ENCODE results near the gene NHERF1. TPM values are rescaled to one million over a fixed set of nuclear protein-coding genes. Genes with fewer than 3 reads are reported as not detected.

The NHERF1 gene
- total RNA-seq = 10.9 and 13.9 TPM in 2 replicates

DNA sequence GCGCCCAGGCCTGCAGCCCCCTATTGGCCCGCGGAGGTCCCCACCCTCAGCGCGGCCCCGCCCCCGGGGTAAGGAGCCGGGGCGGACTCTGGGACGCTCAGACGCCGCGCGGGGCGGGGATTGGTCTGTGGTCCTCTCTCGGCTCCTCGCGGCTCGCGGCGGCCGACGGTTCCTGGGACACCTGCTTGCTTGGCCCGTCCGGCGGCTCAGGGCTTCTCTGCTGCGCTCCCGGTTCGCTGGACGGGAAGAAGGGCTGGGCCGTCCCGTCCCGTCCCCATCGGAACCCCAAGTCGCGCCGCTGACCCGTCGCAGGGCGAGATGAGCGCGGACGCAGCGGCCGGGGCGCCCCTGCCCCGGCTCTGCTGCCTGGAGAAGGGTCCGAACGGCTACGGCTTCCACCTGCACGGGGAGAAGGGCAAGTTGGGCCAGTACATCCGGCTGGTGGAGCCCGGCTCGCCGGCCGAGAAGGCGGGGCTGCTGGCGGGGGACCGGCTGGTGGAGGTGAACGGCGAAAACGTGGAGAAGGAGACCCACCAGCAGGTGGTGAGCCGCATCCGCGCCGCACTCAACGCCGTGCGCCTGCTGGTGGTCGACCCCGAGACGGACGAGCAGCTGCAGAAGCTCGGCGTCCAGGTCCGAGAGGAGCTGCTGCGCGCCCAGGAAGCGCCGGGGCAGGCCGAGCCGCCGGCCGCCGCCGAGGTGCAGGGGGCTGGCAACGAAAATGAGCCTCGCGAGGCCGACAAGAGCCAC is at the start of gene NHERF1:
TSS of gene NHERF1 (plus strand) at position 100 of the 750 bp plus-strand sequence. CDS start at position 319, 219 bp downstream.

DNA sequence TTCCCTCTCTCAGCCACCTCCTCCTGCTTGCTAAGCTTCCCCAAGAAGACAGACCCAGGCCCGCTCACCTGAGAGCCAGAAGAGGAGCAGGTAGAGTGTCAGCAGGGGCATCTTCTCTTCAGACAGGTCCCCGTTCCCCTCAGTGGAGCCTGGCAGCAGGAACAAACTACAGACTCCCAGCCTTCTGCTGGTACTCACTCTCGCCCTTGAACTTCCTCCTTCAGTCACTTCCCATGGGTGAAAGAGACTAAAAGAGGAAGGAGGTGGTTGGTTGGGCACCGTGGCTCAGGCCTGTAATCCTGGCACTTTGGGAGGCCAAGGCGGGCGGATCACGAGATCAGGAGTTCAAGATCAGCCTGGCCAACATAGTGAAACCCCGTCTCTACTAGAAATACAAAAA is 35.7 kb upstream of the NHERF1 start, which contains the start of gene CD300LF:
TSS of gene CD300LF (minus strand) at position 168 of the 400 bp plus-strand sequence. CDS start at position 111, 57 bp downstream.

DNA sequence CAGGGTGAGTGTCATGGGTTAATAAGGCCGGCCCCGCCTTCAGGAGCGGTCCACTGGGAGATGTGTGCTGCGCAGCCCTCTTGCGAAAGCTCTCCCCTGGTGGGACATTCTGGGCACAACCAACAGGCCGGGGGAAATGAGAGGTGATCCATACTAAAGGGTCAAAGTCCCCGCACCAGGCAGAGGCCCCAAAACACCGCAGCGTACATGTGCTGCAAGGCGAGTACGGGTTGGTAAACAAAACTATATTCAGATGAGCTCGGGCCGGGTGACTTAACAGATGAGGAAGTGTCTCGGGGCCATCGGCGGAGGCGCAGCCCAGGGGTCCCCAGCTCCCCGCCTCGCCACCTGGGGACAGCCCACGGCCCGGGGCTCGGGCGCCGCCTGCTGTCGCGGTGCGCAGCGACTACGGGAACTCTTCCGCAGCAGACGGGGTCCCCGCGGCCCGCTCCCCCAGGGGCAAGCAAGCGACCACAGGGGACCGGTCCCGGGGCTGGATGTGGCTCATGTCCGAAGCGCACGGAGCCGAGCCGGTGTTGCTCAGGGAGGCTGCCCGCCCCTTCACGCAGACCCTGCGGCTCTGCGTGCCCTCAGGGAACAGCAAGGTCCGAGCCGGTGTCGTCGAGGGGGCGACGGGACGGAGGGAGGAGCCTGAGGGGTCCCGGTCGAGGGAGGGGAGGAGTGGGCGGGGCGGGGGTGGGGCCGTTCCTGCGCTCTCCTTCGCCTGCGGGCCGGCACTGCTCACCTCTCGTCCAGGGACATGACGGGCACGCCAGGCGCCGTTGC is 11.7 kb upstream of the NHERF1 start, which contains the start of gene RAB37:
TSS of gene RAB37 (plus strand) at position 744 of the 786 bp plus-strand sequence. CDS start at position 761, 17 bp downstream.

DNA sequence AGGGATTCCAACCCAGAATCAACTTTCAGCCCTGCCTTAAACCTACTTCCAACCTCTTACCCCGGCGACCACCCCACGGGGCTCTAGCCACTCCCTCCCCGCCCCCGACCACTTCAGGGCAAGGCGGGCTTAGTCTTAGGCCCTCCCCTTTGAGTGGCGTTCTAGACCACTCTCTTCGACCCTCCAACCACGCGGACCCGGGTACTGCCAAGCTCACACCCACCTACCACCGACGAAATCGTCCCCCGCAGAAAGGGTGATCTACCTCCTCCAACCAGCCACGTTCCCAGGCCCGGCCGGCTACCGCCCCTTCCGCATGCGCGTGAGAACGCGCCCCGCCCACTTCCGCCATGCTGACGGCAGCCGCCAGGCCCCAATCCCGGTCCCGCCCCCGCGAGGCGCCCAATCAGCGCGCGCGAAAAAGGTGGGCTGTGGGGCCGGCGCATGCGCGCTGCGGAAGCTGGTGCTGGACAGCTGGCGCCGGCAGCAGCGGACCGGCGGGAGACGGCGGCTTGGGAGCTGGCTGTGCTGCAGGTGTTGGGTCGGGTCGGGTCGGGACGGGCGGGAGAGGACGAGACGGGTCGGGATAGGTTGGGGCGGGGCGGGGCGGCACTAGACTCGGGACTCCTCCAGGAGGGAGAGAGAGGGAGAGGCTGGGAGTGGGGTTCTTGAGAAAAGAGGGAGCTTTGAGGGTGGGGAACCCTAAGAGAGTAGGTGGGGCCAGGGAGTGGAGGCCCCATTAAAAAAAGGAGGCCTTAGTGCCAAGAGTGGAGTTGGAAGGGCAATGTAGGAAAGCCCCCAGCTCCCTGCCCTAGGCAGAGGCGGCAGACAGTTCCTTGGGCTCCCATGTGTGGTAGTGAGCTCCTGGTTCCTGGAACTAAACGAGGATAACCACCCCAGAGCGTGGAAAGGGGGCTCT is 27.9 kb downstream of the NHERF1 start, which contains the start of gene NAT9:
TSS of gene NAT9 (minus strand) at position 302 of the 919 bp plus-strand sequence. CDS start 647 bp downstream, outside the sequence.

Other genes starting within 250 kb of the NHERF1 start
- gene CD300LB, start 217.2 kb upstream of the NHERF1 start, total RNA-seq = not detected in 2 replicates
- gene CD300C, start 202.5 kb upstream of the NHERF1 start, total RNA-seq = not detected in 2 replicates
- gene CD300H, start 181.1 kb upstream of the NHERF1 start, total RNA-seq = not detected in 2 replicates
- not detected in 2 replicates for gene CD300LD, start 156.3 kb upstream of the NHERF1 start, total RNA-seq
- not detected in 2 replicates for gene CD300E, start 124.9 kb upstream of the NHERF1 start, total RNA-seq
- not detected in 2 replicates for gene CD300LF, start 35.7 kb upstream of the NHERF1 start, total RNA-seq
- gene RAB37, start 11.4 kb upstream of the NHERF1 start, total RNA-seq = 0.06 and 0.10 TPM in 2 replicates
- 20.5 and 23.5 TPM in 2 replicates for gene NAT9, start 27.7 kb downstream of the NHERF1 start, total RNA-seq
- under 0.01 TPM in 1 of 2 replicates, not detected in the other for gene GRIN2C, start 111.3 kb downstream of the NHERF1 start, total RNA-seq
- gene FDXR, start 124.4 kb downstream of the NHERF1 start, total RNA-seq = 19.4 and 20.9 TPM in 2 replicates
- gene FADS6, start 145.0 kb downstream of the NHERF1 start, total RNA-seq = not detected in 2 replicates
- not detected in 2 replicates for gene USH1G, start 174.6 kb downstream of the NHERF1 start, total RNA-seq
- gene OTOP2, start 175.6 kb downstream of the NHERF1 start, total RNA-seq = not detected in 2 replicates
- gene OTOP3, start 187.3 kb downstream of the NHERF1 start, total RNA-seq = not detected in 2 replicates
- gene HID1, start 224.1 kb downstream of the NHERF1 start, total RNA-seq = 1.3 TPM in 1 of 2 replicates, not detected in the other
- 14.0 and 15.0 TPM in 2 replicates for gene CDR2L, start 239.0 kb downstream of the NHERF1 start, total RNA-seq